ENCODE data around the gene ITFG1.

DNA sequence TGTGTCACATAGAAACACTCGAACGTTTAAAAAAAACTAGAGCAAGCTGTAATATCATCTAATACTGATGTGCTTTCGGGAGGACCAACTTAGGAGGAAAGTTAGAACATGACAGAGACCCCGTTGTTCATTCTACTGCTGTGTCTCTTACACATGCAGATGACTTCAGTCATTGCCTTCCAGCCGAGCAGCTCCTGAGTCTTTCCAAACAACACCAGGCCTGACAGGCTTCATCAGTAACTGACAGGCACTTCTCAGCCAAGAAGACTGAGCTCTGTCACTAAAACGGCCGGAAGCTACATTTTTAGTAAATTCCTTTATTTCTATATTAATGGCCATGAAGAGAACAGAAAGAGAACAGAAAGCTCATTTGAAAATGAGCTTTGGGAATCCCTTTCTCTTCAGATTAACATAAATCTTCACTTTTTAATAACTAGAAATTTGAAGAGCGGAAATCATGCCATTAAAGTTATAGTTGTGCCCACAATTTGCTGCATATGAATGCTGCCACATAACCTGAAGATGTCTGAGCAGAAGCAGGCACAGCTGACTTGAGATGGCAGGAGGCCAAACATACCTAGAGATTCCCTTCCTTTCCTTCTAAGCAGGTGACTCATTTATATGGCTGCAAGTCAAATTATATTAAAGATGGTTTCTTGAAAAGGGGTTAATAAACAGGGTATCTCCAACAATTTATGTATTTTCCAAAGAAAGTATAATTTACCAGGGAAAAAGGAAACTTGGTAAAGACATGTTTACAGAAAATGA lies 148.9 kb downstream of the ITFG1 start:
- TF ChIP-seq, protein P1, sequence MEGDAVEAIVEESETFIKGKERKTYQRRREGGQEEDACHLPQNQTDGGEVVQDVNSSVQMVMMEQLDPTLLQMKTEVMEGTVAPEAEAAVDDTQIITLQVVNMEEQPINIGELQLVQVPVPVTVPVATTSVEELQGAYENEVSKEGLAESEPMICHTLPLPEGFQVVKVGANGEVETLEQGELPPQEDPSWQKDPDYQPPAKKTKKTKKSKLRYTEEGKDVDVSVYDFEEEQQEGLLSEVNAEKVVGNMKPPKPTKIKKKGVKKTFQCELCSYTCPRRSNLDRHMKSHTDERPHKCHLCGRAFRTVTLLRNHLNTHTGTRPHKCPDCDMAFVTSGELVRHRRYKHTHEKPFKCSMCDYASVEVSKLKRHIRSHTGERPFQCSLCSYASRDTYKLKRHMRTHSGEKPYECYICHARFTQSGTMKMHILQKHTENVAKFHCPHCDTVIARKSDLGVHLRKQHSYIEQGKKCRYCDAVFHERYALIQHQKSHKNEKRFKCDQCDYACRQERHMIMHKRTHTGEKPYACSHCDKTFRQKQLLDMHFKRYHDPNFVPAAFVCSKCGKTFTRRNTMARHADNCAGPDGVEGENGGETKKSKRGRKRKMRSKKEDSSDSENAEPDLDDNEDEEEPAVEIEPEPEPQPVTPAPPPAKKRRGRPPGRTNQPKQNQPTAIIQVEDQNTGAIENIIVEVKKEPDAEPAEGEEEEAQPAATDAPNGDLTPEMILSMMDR (tag by site-specific recombination; IDR thresholded peaks at IDR 0.05), result no peak
- TF ChIP-seq, protein P2, sequence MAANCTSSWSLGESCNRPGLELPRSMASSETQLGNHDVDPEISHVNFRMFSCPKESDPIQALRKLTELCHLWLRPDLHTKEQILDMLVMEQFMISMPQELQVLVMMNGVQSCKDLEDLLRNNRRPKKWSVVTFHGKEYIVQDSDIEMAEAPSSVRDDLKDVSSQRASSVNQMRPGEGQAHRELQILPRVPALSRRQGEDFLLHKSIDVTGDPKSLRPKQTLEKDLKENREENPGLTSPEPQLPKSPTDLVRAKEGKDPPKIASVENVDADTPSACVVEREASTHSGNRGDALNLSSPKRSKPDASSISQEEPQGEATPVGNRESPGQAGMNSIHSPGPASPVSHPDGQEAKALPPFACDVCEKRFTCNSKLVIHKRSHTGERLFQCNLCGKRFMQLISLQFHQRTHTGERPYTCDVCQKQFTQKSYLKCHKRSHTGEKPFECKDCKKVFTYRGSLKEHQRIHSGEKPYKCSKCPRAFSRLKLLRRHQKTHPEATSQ (tag by site-specific recombination; IDR thresholded peaks at IDR 0.05), result no peak
- TF ChIP-seq, protein P3, sequence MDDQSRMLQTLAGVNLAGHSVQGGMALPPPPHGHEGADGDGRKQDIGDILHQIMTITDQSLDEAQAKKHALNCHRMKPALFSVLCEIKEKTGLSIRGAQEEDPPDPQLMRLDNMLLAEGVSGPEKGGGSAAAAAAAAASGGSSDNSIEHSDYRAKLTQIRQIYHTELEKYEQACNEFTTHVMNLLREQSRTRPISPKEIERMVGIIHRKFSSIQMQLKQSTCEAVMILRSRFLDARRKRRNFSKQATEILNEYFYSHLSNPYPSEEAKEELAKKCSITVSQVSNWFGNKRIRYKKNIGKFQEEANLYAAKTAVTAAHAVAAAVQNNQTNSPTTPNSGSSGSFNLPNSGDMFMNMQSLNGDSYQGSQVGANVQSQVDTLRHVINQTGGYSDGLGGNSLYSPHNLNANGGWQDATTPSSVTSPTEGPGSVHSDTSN (CRISPR knock-in tag; IDR thresholded peaks at IDR 0.05), result no peak
- TF ChIP-seq ZNF112 (tag by site-specific recombination; IDR thresholded peaks at IDR 0.05) (no peak), ZSCAN16 (tag by site-specific recombination; IDR thresholded peaks at IDR 0.05) (no peak), YY1 (tag by site-specific recombination; IDR thresholded peaks at IDR 0.05) (no peak), ZFP37 (tag by site-specific recombination; IDR thresholded peaks at IDR 0.05) (no peak), ZNF169 (tag by site-specific recombination; IDR thresholded peaks at IDR 0.05) (no peak), ZNF426 (tag by site-specific recombination; IDR thresholded peaks at IDR 0.05) (no peak), ZNF768 (tag by site-specific recombination; IDR thresholded peaks at IDR 0.05) (no peak)

Data from HEK293 (cell line).